H1 (cell line): ENCODE measurements around the gene CHD5. TPM values are rescaled to one million over a fixed set of nuclear protein-coding genes. Genes with fewer than 3 reads are reported as not detected.

ENCODE experiments used
- BACH1 ChIP-seq: IDR thresholded peaks from 2 replicates; pipeline ENCODE4 v1.6.1; 2012; ENCODE audit warnings: low read length, improper control_type of control experiment
- BCL11A ChIP-seq, 2 experiments: IDR thresholded peaks; one replicate each; pipeline ENCODE4 v1.6.1; 2011; ENCODE audit warnings: low read depth in 2 of 2, low read length in 2 of 2, mild to moderate bottlenecking in 2 of 2
- BRCA1 ChIP-seq: IDR thresholded peaks from 2 replicates; pipeline ENCODE4 v1.6.1; 2012; ENCODE audit warnings: low read depth, low read length, improper control_type of control experiment
- CBX5 ChIP-seq: fragments of 300-800, 300-1000 bp; sonication (generic); IDR thresholded peaks from 2 replicates; pipeline ENCODE4 v1.7.1; 2016; ENCODE audit warnings: antibody characterized with exemption, low read length, low read depth
- CBX8 ChIP-seq: fragments of 300-800, 300-1000 bp; sonication (generic); IDR thresholded peaks from 2 replicates; pipeline ENCODE4 v1.7.1; 2016; ENCODE audit warnings: low read depth, low read length, borderline replicate concordance
- CREB1 ChIP-seq: IDR thresholded peaks from 2 replicates; pipeline ENCODE4 v1.6.1; 2012; ENCODE audit warnings: inconsistent platforms
- EP300 ChIP-seq, 2 experiments: IDR thresholded peaks; 1 replicate in 1 of 2; 2 replicates in 1 of 2; pipeline ENCODE4 v1.6.1; 2011 to 2012; ENCODE audit warnings: low read depth in 2 of 2, low read length in 2 of 2, mild to moderate bottlenecking in 2 of 2, borderline replicate concordance in 1 of 2, inconsistent platforms in 1 of 2, moderate library complexity in 1 of 2
- GABPA ChIP-seq: IDR thresholded peaks from 2 replicates; pipeline ENCODE4 v1.6.1; 2011; ENCODE audit warnings: mild to moderate bottlenecking, low read length, moderate library complexity, borderline replicate concordance; ENCODE audit not compliant: insufficient read depth
- HDAC2 ChIP-seq, 2 experiments: fragments of 300-600 bp in 1 of 2; sonication (generic) in 1 of 2; IDR thresholded peaks; 2 replicates each; pipeline ENCODE4 v1.6.1; 2011 to 2012; ENCODE audit warnings: low read depth in 2 of 2, low read length in 2 of 2, mild to moderate bottlenecking in 2 of 2, moderate library complexity in 2 of 2, borderline replicate concordance in 1 of 2, inconsistent platforms in 1 of 2
- KDM5A ChIP-seq: fragments of 200-600 bp; IDR thresholded peaks from 2 replicates; pipeline ENCODE4 v1.7.1; 2012; ENCODE audit warnings: mild to moderate bottlenecking, low read length, inconsistent platforms, mixed read lengths
- MAX ChIP-seq: IDR thresholded peaks from 2 replicates; pipeline ENCODE4 v1.6.1; 2012; ENCODE audit warnings: inconsistent platforms
- PHF8 ChIP-seq: fragments of 200-600 bp; sonication (generic); conservative IDR thresholded peaks from 2 replicates; pipeline ENCODE4 v1.7.1; 2012; ENCODE audit warnings: low read depth, mild to moderate bottlenecking, inconsistent platforms, low read length, moderate library complexity
- POLR2A ChIP-seq, 2 experiments: IDR thresholded peaks; 1 replicate in 1 of 2; 2 replicates in 1 of 2; pipeline ENCODE4 v1.6.1; 2011; ENCODE audit warnings: low read depth in 2 of 2, low read length in 2 of 2, mild to moderate bottlenecking in 2 of 2; ENCODE audit errors: control extremely low read depth in 1 of 2
- POLR2AphosphoS5 ChIP-seq: IDR thresholded peaks from 2 replicates; pipeline ENCODE4 v1.6.1; 2011; ENCODE audit warnings: low read depth, low read length
- RFX5 ChIP-seq: IDR thresholded peaks from 2 replicates; pipeline ENCODE4 v1.6.1; 2011; ENCODE audit warnings: low read depth, low read length, improper control_type of control experiment, borderline replicate concordance
- RNF2 ChIP-seq: fragments of 200-900, 300-1000 bp; sonication (generic); IDR thresholded peaks from 2 replicates; pipeline ENCODE4 v1.7.1; 2016; ENCODE audit warnings: borderline replicate concordance, low read depth, mild to moderate bottlenecking, antibody characterized with exemption, low read length; ENCODE audit not compliant: poor library complexity, severe bottlenecking; ENCODE audit errors: missing control alignments
- SAP30 ChIP-seq: fragments of 300-600 bp; sonication (generic); IDR thresholded peaks from 2 replicates; pipeline ENCODE4 v1.7.1; 2012; ENCODE audit warnings: low read length, moderate library complexity, mild to moderate bottlenecking, inconsistent platforms; ENCODE audit not compliant: insufficient read depth, insufficient replicate concordance
- SIN3A ChIP-seq, 2 experiments: IDR thresholded peaks in 1 of 2; conservative IDR thresholded peaks in 1 of 2; 2 replicates each; pipeline ENCODE4 v1.6.1; 2011 to 2012; ENCODE audit warnings: low read length in 2 of 2, improper control_type of control experiment in 1 of 2, low read depth in 1 of 2, mild to moderate bottlenecking in 1 of 2
- SIX5 ChIP-seq: IDR thresholded peaks from 2 replicates; pipeline ENCODE4 v1.6.1; 2011; ENCODE audit warnings: mild to moderate bottlenecking, low read depth, low read length
- SRF ChIP-seq: IDR thresholded peaks from 2 replicates; pipeline ENCODE4 v1.6.1; 2011; ENCODE audit warnings: mild to moderate bottlenecking, low read depth, low read length, moderate library complexity
- TBP ChIP-seq: IDR thresholded peaks from 2 replicates; pipeline ENCODE4 v1.6.1; 2011; ENCODE audit warnings: low read depth, low read length, improper control_type of control experiment
- TCF12 ChIP-seq: IDR thresholded peaks from 2 replicates; pipeline ENCODE4 v1.6.1; 2011; ENCODE audit warnings: low read depth, mild to moderate bottlenecking, low read length
- TEAD4 ChIP-seq: IDR thresholded peaks from 2 replicates; pipeline ENCODE4 v1.6.1; 2012; ENCODE audit warnings: low read depth, low read length, inconsistent platforms, mixed read lengths
- polyA plus RNA-seq, 7 experiments: library from polyadenylated mRNA; depleted of rRNA in 3 of 7; stranded (reverse) in 5 of 7; unstranded in 2 of 7; fragments of >200 nt in 5 of 7; fragments of 200-250 nt in 2 of 7; gene quantifications; 1 replicate in 5 of 7; 2 replicates in 1 of 7; 4 replicates in 1 of 7; pipeline versions ENCODE4 v1.2.1 to v1.2.3, GENCODE V29; 2011 to 2013; ENCODE audit warnings: missing spikeins in 2 of 7, mixed read lengths in 2 of 7
- total RNA-seq: library from RNA; stranded (reverse); fragmentation: NEBNext Ultra II Directional; extraction: Animal tissue kit (Norgen Biotek cat#: 25700); gene quantifications from 2 replicates; pipeline ENCODE4 v1.2.1, GENCODE V29; 2021

Gene CHD5
- total and polyA plus RNA-seq, 2 of the 8 experiments (the other 6 are each of a cell fraction or from before 2014, with no cell fraction given), result 0.42 to 1.8 TPM

DNA sequence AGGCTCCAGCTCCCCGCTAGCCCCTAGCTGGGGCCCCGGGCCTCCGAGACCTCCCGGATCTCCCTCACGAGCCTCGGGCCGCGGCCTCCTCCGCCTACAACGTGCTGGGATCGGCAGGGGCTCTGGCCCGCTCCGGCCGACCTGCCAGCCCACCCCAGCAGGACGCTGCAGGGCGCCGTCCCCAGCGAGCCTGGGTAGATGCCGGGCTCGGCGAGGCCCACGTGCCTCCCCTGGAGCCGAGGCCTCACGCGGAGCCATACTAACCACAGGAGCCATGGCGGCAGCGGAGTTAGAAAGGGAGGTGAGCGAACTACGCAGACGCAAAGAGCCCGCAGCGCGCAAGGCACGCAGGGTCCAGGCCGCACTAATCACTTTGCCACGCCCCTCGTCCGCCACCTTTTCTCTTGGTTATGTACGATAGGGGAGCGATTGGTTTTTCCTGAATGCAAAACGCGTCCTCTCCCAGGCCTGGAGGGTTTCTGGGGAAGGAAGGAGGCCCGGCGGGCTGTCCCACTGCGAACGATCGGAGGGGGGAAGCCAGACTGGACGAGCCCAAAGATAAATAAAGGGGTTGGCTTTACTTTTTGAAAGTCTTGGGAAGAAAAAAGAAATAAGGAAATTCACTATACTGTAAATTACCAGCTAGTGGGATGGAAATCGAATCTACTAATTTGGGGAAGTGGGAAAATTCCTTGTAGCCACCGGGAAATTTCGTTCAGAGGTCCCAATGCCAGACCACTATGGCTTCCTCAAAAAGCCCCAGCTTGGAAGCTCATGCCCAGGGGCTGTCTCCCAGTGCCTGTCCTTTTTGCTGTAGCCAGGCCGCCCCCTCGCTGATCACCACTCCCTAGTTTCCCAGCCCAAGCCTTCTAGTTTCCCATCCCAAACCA is 19.4 kb upstream of the CHD5 start, which contains the start of gene RPL22 (continued):
- TF ChIP-seq RNF2 (no peak), TBP (peak; percentile 93), CREB1 (peak; percentile 72), POLR2AphosphoS5 (peak; percentile 98), TCF12 (no peak), BACH1 (no peak), HDAC2 (IDR thresholded peaks at IDR 0.05; ENCODE audit: borderline replicate concordance in 1 of 2, low read depth in 2 of 2, low read length in 2 of 2) (no peak), PHF8 (peak; percentile 90), SRF (peak; percentile 94), SIN3A (conservative IDR thresholded peaks at IDR 0.05 in 1 of 2, IDR thresholded peaks at IDR 0.05 in 1 of 2; ENCODE audit: low read depth in 1 of 2, low read length in 2 of 2) (peak in 1 of 2 experiments; percentile 74; a peak in 1 of 4 replicates), SAP30 (no peak), MAX (peak; percentile 96), POLR2A (IDR thresholded peaks at IDR 0.05; ENCODE audit: control extremely low read depth in 1 of 2, low read depth in 2 of 2, low read length in 2 of 2) (peak; percentile 44 to 89), KDM5A (0 out of 2 replicates have a peak, but pooled peaks have one; percentile 24), TEAD4 (peak; percentile 63; the same call in 1 of the 2 replicates), CBX8 (no peak), RFX5 (no peak), BCL11A (IDR thresholded peaks at IDR 0.05; ENCODE audit: low read depth in 2 of 2, low read length in 2 of 2) (no peak), BRCA1 (no peak), EP300 (IDR thresholded peaks at IDR 0.05; ENCODE audit: borderline replicate concordance in 1 of 2, low read depth in 2 of 2, low read length in 2 of 2) (peak in 1 of 2 experiments; percentile 99; a peak in 2 of 3 replicates), SIX5 (peak; percentile 50; the same call in 1 of the 2 replicates), CBX5 (no peak), GABPA (no peak)
